Measurements from ENCODE around the gene CCDC174.

Gene CCDC174

GRCh38 chr3:14647976-14648955 is 3.3 kb upstream of the CCDC174 start:
- H3K27ac ChIP-seq, result no peak overlapping the region

GRCh38 chr3:14649466-14649865 is 2.1 kb upstream of the CCDC174 start:
- no peak overlapping the region for H3K27ac ChIP-seq
- no peak overlapping the region for H3K4me3 ChIP-seq

More at GRCh38 chr3:14647976-14648955, 3.3 kb upstream of the CCDC174 start:
- no peak overlapping the region for H3K4me3 ChIP-seq

DNA sequence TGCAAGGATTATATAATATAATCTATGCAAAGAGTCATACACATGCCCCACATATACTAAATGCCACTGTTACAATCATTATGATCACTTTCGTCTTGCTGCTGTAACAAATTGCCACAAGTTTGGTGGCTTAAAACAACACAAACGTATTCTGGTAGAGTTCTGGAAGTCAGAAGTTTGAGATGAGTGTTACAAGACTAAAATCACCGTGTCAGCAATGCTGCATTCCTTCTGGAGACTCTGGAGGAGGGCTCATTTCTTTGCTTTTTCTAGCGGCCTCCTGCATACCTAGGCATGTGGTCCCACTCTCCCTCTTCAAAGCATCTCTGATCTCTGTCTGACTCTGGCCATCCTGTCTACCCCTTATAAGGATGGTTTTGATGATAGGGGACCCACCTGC is 1.4 kb upstream of the CCDC174 start:
- no peak overlapping the region for H3K27ac ChIP-seq
- H3K4me3 ChIP-seq, result no peak overlapping the region

DNA sequence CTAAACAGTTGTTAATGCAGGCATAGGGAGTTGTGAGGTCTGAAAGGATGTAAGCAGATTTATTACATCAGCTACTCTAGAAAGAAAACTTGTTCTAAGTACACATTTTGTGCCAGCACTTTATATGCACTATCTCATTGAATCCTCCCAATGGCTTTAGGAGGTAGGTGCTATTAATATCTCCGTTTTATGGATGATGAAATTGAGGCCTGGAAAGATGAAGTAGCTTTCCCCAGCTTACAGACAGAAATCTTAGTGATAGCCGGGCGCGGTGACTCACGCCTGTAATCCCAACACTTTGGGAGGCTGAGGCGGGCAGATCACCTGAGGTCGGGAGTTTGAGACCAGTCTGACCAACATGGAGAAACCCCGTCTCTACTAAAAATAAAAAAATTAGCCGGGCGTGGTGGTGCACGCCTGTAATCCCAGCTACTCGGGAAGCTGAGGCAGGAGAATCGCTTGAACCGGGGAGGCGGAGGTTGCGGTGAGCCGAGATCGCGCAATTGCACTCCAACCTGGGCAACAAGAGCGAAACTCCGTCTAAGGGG is 872 bp downstream of the CCDC174 start:
- Histone ChIP-seq H3K27ac (peak overlapping the region in 19 of 21 experiments; percentile 79 to 96 (median 90)), H3K4me3 (peak overlapping the region; percentile 58 to 85 (median 73))

DNA sequence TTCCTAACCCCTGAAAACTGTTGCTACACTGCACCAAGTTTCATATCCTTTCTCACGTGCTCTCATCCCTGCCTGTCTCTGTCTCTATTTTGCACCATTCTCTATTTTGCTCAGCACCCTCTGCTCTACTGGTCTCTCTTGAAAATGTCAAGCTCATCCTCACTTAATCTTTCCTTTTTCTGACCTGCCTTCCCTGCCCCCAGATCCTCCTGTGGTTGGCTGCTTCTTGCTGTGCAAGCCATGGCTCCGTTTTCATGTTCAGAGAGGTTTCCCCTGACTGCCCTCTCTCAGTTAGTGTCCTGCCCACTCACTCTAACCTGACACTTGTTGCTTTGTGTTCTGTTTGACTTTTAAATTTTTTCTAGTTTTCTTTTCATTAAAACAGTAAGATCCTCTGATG is 6.0 kb downstream of the CCDC174 start:
- Histone ChIP-seq H3K4me3 (no peak overlapping the region), H3K27ac (no peak overlapping the region)

GRCh38 chr3:14658978-14659377 is 7.4 kb downstream of the CCDC174 start:
- Histone ChIP-seq H3K4me3 (no peak overlapping the region), H3K27ac (no peak overlapping the region)

- Histone ChIP-seq H3K4me3 (no peak overlapping the region), H3K27ac (no peak overlapping the region)
Measured at GRCh38 chr3:14660942-14661341, 9.4 kb downstream of the CCDC174 start.

- no peak overlapping the region for H3K27ac ChIP-seq
- no peak overlapping the region for H3K4me3 ChIP-seq
Measured at GRCh38 chr3:14663396-14664135, 12.0 kb downstream of the CCDC174 start.

GRCh38 chr3:14664170-14664569 is 12.6 kb downstream of the CCDC174 start:
- no peak overlapping the region for H3K4me3 ChIP-seq

DNA sequence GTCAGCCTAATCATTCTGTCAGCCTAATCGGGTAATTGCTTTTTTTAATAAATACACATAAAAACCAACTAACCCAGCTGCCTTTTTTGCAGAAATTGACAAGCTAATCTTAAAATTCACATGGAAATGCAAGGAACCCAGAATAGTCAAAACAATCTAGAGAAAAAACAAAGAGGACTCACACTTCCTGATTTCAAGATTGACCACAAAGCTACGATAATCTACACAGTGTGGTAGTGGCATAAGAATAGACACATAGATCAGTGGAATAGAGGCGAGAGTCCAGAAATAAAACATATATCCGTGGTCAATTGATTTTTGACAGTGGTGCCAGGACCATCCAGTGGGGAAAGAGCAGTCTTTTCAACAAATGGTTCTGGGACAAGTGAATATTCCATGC is 21.0 kb downstream of the CCDC174 start:
- no peak overlapping the region for H3K4me3 ChIP-seq

More at GRCh38 chr3:14664170-14664569, 12.6 kb downstream of the CCDC174 start:
- no peak overlapping the region for H3K27ac ChIP-seq

DNA sequence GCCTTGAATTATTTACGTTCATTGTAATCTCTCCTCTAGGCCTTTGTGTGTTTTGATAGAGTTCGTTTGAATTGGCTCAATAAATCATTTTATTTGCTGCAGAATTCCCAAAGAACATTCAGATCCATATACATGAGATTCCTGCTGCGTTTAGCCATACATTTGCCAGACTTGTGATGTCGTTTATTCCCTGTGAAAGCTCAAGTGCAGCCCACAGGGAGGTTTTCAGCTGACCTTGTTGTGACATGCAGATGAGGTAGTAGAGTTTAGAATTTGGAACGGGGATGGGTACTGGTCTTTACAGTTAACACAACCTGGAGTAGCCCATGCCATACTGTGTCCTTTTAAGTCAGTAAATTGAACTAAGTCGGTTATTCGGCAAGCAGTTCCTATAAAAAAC is 23.3 kb downstream of the CCDC174 start, which contains the start of gene C3orf20:
Gene C3orf20 (plus strand): TSS at position 301 of the 400 bp plus-strand sequence. CDS start 7,573 bp downstream, outside the sequence.
- no peak within 1 kb of the TSS for H3K4me3 ChIP-seq
- H3K27ac ChIP-seq, result no peak within 1 kb of the TSS

More for the DNA sequence above, 21.0 kb downstream of the CCDC174 start:
- H3K27ac ChIP-seq, result no peak overlapping the region

- H3K27ac ChIP-seq, result no peak overlapping the region
Measured at GRCh38 chr3:14676881-14677280, 25.3 kb downstream of the CCDC174 start.

DNA sequence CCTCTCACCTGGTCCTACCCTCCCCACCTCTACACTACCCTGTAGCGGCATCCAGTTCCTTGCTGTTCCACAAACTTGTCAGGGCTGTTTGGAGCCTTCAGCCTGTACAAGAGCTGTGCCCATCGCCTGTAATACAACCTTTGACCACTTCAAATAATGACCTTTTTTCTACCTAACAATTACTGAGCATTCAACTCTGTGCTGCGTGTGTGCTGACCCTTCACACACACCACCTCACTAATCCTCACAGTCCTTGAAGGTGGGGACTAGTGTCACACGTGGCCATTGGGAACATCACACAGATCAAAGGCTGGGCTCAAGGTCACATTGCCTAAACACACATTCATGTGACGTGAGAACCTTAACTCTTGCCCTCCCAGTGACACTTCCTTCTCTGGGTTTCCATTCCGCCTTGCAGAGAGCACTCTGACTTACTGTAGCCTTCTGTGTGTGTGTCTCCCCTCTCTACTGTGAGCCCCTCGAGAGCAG is 26.5 kb downstream of the CCDC174 start:
- Histone ChIP-seq H3K27ac (no peak overlapping the region), H3K4me3 (no peak overlapping the region)

More at GRCh38 chr3:14676881-14677280, 25.3 kb downstream of the CCDC174 start:
- no peak overlapping the region for H3K4me3 ChIP-seq

DNA sequence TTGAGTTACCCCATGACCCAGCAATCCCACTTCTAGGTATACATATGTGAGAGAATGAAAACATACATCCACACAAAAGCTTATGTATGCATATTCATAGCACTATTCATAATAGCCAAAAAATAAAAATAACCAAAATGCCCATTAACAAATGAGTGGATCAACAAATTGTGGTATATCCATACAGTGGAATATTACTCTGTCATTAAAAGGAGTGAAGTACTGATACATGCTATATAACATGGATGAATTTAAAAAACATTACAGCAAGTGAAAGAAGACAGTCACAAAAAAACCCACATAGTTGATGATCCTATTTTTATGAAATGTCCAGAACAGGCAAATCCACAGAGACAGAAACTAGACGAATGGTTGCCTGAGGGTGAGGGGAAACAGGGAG is 28.6 kb downstream of the CCDC174 start:
- H3K27ac ChIP-seq, result no peak overlapping the region
- no peak overlapping the region for H3K4me3 ChIP-seq

DNA sequence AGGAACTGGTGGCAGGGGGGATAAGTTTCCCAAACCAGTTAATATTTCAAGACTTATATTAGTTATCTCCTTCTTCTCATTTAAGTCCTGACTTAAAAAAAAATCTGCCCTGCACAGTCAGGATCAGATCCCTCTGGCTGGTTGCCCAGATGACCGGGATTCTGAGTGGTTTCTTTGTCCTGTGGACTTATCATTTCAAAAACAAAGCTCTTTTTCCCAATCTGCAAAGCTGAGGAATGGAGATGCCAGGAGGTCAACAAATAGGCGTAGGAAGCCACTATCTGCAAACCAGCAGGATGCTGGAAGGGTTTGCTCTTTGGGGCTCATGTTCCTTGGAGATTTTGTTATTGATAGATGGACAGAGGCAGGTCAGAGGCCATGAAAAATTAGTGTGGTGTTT is 29.2 kb downstream of the CCDC174 start:
- Histone ChIP-seq H3K4me3 (no peak overlapping the region), H3K27ac (no peak overlapping the region)

DNA sequence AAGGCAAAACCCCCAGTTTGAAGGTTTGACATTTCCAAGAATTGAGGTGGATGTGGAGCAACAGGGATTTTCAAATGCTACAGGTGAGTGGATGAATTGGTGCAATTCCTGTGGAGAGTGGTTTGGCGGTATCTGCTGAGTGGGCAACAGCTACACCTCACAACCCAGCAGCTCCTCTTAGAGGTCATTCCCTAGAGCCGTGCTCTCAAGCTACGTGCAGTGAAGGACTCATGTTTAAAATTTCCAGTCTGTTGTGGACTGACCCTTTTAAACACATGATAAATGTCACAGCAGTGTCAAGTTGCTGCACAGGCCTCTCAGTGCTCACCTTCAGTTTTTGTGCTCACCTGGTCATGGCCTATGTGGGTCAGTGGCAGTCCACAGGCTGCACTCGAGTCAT is 32.9 kb downstream of the CCDC174 start:
- Histone ChIP-seq H3K27ac (no peak overlapping the region), H3K4me3 (no peak overlapping the region)

DNA sequence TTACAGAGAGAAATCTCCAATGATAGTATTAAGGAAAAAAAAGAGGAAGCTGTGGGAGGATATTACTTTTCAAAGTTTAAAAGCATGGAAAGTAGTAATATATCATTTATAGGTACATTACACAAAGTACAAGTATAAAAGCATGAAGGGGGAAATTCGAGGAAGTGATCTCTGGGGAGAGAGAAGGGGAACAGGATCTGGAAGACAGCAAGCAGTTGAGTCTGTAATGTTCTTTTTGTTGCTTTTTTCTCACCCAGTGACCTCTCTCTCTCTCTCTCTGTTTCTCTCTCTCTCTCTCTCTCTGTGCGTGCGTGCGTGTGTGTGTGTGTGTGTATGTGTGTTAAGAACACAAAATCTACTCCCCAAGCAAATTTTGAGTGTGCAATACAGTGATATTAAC is 33.6 kb downstream of the CCDC174 start:
- Histone ChIP-seq H3K4me3 (no peak overlapping the region), H3K27ac (no peak overlapping the region)

- H3K27ac ChIP-seq, result no peak overlapping the region
Measured at GRCh38 chr3:14687360-14687759, 35.8 kb downstream of the CCDC174 start.

GRCh38 chr3:14688525-14688924 is 37.0 kb downstream of the CCDC174 start:
- Histone ChIP-seq H3K4me3 (no peak overlapping the region), H3K27ac (no peak overlapping the region)

More at GRCh38 chr3:14687360-14687759, 35.8 kb downstream of the CCDC174 start:
- no peak overlapping the region for H3K4me3 ChIP-seq

Data from skin epidermis (tissue), 12 donors.